HG03439 (cell line): Measurements from ENCODE around the gene PDE4D.

Experiments
- ATAC-seq: cut with Tn5 transposase; IDR thresholded peaks from one replicate; pipeline ENCODE4 v1.9.1; 2021; ENCODE audit warnings: mild to moderate bottlenecking, moderate library complexity; ENCODE audit not compliant: unreplicated experiment

Gene PDE4D

DNA sequence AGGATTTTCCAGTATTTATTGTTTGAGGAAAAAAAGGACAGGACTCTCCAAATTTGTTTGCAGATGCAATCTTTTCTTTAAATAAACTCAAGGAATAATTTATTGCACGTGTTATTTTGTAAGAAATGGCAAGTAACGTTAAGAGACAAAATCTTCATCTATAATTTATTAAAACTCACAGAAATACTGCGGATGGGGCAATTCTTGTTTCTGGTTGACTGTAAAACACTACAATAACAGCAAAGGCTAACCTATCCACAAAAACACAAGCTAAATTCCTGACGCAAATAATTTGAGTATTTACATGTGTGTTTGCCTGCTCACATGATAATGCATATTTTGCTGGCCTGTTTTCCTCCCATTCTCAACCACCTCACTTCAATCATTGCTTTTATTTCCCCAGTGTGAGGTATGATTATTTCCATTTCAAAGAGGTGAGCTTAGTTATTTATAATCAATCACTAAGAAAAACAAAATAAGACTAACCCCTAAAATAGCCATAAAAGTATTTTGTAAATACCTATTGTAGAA is 619.4 kb downstream of the PDE4D start:
- no peak for ATAC-seq

DNA sequence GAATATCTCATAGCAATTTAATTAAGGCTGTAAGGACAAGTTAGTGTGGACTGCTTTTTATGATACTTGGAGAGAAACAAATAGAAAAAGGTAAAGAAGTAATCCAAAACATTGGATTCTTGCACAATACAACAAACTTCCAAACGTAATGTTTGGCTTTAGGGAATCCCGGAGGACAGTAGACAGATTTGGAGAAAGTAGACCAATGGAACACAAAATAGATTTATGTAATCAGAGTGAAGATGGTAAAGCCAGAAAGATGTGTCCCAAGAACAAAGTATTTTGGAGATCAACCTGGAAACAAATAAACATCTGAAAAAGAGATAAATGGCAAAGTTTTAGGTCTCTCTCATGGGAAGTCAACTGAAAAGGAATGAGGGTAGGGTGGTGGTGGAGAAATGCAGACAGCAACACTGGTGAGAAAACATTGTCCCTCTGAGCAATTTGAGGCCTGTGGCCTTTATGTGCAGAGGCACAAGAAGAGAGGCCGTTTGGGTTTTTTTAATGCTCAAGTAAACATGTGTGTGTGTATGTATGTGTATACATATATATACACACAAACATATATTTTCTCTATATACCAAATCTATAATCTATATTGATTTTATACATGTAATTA is 620.6 kb downstream of the PDE4D start:
- no peak for ATAC-seq

DNA sequence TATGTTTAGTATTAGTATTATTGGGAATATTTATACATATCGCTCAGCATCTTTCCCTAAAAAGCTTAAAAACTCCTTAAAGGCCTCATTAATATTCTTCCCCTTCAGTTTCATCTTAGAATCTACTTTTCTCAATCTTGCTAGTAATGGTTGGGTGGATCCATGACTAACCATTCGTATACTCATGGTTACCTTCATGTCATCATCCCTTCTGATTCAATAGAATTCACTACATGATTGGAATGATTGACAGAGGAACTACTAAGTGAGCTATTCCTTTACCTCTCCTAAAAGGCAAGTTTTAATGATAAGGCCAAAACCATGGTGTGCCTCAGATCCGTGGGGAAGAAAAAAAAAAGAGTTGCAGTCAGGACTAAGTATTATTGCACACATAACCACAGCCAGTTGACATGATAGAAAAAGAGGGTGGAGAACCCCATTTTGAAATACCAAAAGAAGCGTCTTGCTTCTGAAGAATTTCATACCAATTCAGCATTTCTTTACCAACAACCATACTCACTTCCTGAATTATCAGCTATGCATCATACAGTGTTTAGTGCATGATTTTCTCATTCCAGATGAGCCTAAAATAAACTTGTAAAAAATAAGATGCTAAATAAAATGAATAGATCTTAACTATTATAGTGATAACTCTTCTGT is 624.6 kb downstream of the PDE4D start:
- no peak for ATAC-seq

DNA sequence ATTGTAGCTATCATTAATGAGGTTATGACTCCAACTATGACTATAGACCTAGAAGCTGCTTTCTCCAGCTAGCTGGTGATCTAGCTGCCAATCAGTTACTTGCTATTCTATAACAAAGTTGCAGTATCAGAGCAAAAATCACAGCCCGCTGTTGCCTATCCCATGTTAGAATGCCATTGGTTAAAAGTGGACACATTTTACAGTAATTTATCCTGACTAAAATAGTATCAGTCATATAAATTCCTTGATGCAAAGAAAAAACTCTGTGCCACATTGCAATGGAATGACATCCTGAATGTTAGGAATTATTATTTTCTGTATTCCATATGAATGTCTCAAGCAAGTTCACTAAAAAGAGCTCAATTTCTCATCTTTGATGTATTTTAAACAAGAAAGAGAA is 626.5 kb downstream of the PDE4D start:
- no peak for ATAC-seq

DNA sequence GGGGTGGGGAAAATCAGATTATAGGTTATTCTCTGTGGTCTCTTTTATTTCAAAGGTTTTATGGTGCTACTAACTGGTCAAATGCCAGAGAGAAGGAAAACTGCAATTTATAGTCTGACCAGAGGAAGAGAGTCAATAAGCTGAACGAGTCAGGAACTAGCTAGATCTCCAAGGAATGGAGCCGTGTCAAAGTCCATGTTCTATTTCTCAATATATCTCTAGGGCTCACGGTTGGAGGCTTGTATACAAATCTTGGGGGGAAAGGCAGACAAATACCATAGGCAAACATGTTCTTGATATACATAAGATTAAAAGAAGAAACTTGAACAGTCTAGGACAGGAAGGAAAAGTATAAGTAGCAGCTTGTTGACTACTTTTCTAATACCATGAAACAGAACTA is 627.1 kb downstream of the PDE4D start:
- ATAC-seq: no peak

DNA sequence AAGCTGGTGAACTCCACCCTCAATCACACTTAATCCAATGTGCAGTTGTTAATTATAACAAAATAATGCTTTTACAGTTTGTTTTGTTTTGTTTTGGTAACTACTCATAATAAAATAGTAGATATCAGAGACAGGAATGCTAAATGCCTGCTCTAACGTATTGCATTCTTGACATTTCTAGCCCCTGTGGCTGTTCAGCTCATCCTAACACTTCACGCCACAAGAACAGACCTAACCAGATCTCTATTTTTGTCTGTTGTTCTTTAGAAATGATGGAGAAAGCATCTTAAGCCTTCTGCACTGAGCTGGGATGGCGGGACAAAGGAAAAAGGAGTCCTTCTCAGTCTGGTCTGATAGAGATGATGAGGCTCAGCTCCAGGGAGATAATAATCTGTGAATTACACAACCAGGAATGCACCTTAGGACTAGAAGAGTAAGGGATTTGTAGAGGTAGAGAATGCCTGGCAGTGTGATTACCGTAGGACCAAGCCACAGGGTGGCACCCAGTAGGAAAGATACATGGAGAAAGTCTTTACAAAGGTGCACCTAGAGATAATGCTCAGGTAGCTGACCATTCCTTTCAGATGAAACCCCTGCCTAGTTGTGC is 628.8 kb downstream of the PDE4D start:
- no peak for ATAC-seq

DNA sequence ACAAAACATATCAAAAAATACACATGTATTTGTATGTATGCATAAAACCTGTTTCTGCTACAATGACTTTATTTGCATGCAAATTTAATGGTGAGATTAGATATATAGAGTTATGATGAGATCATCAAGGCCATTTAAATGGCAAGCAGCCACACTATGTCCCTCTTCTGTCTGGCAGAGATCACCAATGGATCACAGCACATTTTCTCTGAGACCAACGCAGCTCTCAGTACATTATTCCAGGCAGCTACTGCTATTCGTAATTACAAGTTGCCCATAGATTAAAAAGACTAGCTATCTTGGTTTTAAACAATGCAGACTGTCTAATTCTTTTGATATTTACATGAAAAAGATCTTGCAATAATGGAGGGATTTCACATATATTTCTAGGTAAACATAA is 629.5 kb downstream of the PDE4D start:
- no peak for ATAC-seq

DNA sequence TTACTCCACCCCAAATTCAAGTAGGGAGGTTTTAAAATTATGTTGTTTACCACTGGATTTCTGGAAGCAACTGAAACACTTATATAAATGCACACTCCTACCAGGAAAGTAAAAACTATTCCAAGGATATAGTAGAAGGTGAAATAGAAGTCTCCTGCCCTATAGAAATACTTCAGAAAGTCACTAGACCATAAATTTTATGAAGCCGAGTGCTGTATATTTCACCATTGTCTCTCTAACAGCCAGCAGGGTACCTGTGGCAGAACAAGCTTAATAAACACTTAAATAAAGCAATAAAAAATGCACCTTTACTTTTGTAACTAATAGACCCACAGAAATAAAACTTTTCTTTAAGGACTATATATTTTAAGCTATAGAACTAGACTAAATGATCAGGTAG is 631.6 kb downstream of the PDE4D start:
- no peak for ATAC-seq

DNA sequence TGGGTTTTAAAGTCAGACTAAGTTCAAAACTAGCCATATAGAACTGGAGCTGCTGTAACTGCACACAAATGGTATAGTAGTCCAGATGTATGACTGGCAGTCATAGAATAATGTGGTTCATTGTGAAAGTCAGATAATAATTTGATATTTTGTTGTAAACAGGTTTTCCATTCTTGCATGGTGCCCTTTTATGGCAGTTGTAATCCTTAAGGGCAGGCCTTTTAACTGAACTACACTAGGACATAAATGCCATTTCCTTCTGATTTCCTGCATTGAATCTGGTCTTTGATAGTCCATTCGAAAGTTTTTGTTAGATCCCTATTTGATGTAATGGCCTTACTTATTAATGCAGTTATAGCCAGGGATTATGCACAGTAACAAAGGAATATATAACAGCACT is 632.6 kb downstream of the PDE4D start:
- ATAC-seq: no peak

DNA sequence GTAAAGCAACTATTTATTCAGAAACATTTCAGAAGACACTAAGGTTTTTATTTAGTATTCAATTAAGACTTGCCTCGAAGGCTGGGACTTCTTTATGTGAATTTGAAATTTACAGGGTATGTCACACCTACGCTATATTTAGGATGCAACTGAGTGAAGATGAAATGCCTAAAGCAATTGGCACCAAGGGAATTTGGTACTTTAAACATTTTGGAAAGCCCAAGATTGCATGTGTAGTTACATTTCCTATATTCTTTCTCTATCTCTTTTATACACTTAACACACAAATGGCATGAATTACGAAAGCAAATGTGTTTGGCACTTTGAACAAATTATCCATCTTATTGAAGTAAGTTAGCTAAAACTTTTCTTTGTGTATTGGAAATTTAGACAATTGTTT is 633.3 kb downstream of the PDE4D start:
- ATAC-seq: no peak

DNA sequence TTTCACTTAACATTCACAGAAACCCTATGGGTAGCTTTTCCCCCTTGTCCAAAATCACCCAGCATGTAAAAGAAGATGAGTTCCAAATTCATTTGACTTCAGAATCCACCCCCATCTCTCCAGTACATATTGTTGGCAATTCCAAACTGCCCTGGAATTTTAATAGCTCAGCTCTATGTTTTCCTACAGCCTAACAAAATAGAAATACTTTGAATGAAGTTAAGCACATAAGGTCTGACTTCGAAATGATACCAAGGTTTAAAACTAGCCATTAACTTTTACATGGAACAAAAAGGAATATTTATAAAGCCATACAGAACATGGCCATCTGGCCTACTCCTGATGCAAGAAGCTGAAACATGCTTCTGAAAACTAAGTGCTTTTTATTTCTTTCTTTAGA is 634.3 kb downstream of the PDE4D start:
- ATAC-seq: no peak

DNA sequence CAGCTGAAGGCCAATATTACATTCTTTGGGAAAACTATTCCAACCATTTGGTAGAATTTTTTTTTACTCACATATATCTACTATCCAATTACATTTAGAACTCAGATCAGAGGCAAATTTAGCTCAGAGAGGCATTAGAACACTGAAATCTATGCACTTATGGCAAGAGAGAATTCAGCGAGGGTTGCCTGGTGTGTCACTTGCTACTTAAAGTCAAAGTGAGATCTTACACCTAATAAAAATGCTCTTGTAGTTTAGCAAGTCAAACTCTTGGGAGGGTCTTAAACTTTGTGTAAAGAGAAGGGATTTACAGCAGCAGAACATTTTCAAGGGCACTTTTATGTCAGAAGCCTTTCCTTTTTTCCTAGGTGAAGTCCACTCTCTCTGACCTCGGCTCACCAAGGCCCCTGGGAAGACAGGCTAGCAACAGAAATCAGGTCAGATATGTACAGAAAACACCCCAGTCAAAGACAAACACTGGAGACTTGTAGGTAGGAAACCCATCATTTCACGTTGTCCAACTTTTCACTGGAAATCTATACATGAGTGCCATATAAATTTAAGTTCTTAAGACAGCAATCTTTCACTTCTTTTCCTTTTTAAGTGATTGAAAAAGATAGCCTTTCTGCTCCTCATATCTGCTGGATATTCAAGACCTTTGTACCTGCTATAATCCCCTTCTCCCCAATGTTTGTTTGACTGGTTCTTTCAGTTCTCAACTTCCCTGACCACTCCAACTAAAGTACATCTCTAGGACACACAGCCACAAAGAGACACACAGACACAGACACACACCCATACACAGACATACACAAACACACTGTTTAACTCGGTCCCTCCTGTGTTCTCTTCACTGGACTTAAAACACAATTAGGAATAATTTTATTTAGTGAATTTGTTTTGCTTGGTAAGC is 635.8 kb downstream of the PDE4D start:
- ATAC-seq: no peak

DNA sequence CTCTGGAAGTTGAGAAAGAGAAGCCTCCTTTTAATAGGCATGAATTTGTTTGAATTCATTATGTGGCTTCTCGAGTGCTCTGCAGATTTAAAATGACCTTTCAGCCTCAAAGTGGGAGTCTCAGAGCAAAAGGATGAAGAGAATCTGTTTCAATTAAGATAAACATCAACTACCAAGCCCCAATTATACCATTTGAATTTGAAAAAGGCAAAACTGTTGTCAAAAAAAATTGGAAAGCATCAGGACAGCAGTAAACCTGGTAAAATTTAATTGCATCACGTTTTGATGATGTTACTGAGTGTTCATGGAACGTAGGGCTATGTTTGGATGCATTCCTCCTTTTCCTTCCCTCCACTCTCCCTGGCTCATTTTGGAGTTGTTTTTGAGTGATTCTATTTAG is 637.2 kb downstream of the PDE4D start:
- no peak for ATAC-seq

DNA sequence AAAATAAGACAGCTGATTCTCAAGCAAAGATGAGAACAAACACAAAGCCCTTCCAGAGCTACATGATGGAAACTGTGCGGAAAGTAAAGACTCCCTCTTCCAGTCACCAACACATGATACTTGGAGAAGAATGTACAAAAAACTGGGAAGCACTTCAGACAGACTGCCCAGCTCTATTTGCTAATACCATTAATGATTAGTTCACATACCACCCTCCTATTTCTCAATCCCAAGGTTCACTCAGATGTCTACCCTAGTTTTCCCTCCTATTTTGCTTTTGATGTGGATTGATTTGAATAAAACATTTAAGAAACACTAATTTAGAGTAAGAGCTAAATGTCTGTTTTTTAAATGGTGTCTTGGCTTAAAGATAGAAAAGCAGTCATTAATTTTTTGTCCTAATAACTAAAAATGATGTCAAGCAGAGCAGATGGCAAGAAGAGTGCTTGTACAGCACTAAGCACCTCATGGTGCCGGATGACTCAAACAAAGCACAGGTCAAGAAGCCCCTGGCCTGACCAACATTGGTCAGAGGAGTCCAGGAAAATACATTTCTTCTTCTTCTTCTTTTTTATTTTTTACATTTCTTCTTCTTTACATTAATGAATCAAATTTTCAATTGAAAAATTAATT is 639.4 kb downstream of the PDE4D start:
- ATAC-seq: no peak

DNA sequence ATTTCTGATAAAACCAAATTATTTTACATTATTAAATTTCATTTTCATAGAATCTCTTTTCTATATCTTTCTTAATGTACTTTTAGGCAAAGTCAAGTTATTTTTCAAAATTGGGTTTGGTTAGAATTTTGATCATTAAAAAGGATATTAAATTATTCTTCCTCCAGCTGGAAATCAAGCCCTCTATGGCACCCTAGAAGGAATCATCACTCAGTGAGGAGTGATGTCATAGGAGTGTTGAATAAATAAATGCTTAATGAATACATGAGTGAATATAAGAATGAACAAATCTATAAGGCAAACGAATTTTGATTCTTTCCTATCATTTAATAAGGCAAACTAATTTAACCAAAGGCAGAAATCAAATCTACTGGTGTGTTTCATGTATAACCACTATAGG is 639.9 kb downstream of the PDE4D start:
- no peak for ATAC-seq

DNA sequence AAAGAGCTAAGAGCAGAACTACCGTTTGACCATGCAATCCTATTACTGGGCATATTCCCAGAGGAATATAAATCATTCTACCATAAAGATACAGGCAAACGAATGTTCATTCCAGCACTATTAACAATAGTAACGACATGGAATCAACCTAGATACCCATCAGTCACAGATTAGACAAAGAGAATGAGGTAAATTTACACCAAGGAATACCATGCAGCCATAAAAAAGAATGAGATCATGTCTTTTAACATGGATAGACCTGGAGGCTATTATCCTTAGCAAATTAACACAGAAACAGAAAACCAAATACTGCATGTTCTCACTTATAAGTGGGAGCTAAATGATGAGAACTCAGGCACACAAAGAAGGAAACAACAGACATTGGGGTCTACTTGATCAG is 641.9 kb downstream of the PDE4D start:
- ATAC-seq: no peak

DNA sequence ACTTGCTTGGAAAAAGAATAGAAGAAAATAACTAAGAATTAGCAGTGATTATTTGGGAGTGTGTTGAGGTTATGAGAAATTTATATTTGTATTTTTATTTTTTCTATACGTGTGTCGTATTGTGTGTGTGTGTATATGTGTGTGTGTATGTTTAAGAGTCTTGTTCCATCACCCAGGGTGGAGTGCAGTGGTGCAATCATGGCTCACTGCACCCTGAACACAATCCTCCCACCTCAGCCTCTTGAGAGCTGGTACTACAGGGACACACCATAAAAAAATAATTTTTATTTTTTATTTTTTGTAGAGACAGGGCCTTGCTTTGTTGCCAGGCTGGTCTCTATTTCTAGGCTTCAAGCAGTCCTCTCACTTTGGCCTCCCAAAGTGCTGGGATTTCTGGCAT is 643.8 kb downstream of the PDE4D start:
- no peak for ATAC-seq

DNA sequence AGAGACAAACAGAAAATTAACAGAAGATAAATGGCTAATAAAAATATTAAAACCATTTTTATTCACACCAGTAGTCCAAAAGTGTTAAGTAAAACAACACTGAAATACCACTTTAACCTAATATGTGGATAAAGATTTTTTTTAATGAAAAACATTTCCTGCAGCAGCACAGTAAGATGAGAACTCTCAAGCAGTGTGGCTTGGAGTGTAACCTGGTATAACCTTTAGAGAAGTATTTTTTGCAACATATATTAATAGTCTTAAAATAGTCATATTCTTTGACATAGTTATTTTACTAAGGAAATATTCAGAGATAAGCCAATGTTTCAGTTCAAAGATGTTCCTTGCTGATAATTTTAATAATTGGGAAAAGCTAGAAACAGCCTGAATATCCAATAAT is 644.4 kb downstream of the PDE4D start:
- ATAC-seq: no peak

DNA sequence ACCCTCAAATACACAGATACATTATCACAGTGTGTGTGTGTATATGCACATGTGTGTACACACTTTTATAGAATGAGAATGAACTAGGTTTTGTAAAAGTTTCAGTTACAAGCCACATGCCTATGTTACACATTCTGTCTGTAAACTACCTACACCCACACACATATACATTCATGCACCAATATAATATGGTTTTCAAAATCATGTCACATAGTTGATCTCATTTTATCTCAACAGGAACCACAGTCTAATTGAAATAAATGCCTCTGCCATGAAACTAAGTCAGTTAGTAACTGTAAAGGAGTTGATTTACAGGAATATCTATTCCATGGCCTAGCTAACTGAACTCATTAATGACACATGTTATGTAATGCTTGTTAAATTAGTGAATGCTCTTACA is 646.6 kb downstream of the PDE4D start:
- no peak for ATAC-seq

DNA sequence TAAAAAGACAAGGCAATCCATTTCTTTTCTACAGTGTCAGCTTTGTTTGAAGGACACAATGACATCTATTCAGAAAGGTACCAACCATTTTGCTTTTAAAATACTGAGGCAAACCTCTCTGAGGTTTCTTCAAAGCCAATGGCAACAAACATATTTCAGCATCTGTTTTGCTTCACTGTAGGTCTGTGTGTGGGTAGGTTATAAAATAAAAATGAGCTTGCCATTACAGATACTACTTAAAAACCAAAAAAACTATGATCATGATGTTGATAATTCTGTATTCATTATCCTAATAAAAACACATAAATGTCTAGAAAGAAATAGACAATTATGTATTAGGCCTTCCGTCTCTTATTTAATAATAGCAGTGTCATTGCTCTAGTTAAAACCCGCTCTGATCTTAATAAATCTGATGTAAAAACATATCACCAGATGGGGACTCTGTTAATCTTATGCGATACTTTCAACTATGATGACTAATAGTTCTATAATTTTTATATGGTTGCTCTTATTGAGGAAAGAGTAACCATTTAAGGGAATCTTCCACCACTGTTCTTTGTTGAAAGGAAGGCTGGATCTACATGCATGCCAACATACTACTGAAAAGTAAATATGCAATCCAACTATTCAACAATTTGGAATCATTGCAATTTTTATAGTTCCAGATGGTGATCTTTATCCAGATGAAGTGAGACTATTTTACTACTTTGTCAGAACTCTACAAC is 647.2 kb downstream of the PDE4D start:
- ATAC-seq: no peak
